ENCODE measurements around the gene PITPNM1.

DNA sequence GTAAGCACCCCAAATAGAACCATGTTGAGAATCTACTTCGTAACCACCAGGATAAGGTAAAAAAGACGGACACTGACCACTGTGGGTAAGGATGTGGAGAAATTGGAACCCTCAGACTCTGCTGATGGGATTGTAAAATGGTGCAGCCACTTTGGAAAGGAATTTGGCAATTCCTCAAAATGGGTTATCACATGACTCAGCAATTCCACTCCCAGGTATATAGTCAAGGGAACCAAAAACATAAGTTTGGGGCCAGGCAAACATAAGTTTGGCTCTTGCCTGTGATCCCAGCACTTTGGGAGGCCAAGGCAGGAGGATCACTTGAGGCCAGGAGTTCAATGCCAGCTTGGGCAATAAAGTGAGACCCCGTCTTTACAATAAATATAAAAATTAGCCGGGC, 23.2 kb upstream of the PITPNM1 start:
- TF ChIP-seq, protein P1, sequence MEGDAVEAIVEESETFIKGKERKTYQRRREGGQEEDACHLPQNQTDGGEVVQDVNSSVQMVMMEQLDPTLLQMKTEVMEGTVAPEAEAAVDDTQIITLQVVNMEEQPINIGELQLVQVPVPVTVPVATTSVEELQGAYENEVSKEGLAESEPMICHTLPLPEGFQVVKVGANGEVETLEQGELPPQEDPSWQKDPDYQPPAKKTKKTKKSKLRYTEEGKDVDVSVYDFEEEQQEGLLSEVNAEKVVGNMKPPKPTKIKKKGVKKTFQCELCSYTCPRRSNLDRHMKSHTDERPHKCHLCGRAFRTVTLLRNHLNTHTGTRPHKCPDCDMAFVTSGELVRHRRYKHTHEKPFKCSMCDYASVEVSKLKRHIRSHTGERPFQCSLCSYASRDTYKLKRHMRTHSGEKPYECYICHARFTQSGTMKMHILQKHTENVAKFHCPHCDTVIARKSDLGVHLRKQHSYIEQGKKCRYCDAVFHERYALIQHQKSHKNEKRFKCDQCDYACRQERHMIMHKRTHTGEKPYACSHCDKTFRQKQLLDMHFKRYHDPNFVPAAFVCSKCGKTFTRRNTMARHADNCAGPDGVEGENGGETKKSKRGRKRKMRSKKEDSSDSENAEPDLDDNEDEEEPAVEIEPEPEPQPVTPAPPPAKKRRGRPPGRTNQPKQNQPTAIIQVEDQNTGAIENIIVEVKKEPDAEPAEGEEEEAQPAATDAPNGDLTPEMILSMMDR (IDR thresholded peaks at IDR 0.05): no peak
- no peak for TF ChIP-seq POLR2A (IDR thresholded peaks at IDR 0.05)
